Mesenchymal stem cell (in vitro differentiated cells and primary cell): ENCODE data around the gene FCF1.
A peak's percentile ranks its signal among the peaks of the same experiment; 100 is the strongest.

Source experiments
- DNase-seq: peaks from one replicate; pipeline ENCODE4 v3.0.0-alpha.2; 2013
- H2AFZ ChIP-seq: one replicate; pipeline ENCODE4 v1.6.1; 2013; ENCODE audit warnings: low read depth, mild to moderate bottlenecking, control low read depth, inconsistent platforms, low read length, moderate library complexity
- H2AK5ac ChIP-seq: 2 replicates; pipeline ENCODE4 v1.6.1; 2013; ENCODE audit warnings: low read length, moderate library complexity, mild to moderate bottlenecking, inconsistent platforms; ENCODE audit not compliant: severe bottlenecking
- H2BK120ac ChIP-seq: one replicate; pipeline ENCODE4 v1.6.1; 2013; ENCODE audit warnings: low read depth, mild to moderate bottlenecking, inconsistent platforms, low read length, moderate library complexity
- H2BK12ac ChIP-seq, 2 experiments: one replicate each; pipeline ENCODE4 v1.6.1; 2013; ENCODE audit warnings: inconsistent platforms in 2 of 2, low read length in 2 of 2, mild to moderate bottlenecking in 2 of 2, moderate library complexity in 2 of 2, control low read depth in 1 of 2
- H2BK15ac ChIP-seq: one replicate; pipeline ENCODE4 v1.6.1; 2013; ENCODE audit warnings: mild to moderate bottlenecking, low read depth, inconsistent platforms; ENCODE audit not compliant: poor library complexity, severe bottlenecking
- H2BK5ac ChIP-seq: 2 replicates; pipeline ENCODE4 v1.6.1; 2013; ENCODE audit warnings: low read depth, mild to moderate bottlenecking, low read length, control low read depth, inconsistent platforms; ENCODE audit not compliant: poor library complexity, severe bottlenecking
- H3K14ac ChIP-seq, 2 experiments: one replicate each; pipeline ENCODE4 v1.6.1; 2013; ENCODE audit warnings: inconsistent platforms in 2 of 2, low read length in 2 of 2, control low read depth in 1 of 2, mild to moderate bottlenecking in 1 of 2, moderate library complexity in 1 of 2
- H3K18ac ChIP-seq, 2 experiments: one replicate each; pipeline ENCODE4 v1.6.1; 2013; ENCODE audit warnings: inconsistent platforms in 2 of 2, low read length in 2 of 2, control low read depth in 1 of 2, low read depth in 1 of 2, mild to moderate bottlenecking in 1 of 2
- H3K23ac ChIP-seq, 2 experiments: one replicate each; pipeline ENCODE4 v1.6.1; 2013; ENCODE audit warnings: inconsistent platforms in 2 of 2, low read length in 2 of 2, mild to moderate bottlenecking in 2 of 2, moderate library complexity in 2 of 2, control low read depth in 1 of 2
- H3K27ac ChIP-seq: 2 replicates; pipeline ENCODE4 v1.5.1; 2013; ENCODE audit warnings: mild to moderate bottlenecking, moderate library complexity, low read length, control low read depth, inconsistent platforms; ENCODE audit not compliant: poor library complexity, severe bottlenecking
- H3K27me3 ChIP-seq, 2 experiments: 2 replicates each; pipeline versions ENCODE4 v1.6.1 to v1.7.0; 2013; ENCODE audit warnings: low read length in 2 of 2, mild to moderate bottlenecking in 2 of 2, moderate library complexity in 2 of 2, control low read depth in 1 of 2, inconsistent platforms in 1 of 2; ENCODE audit not compliant: control insufficient read depth in 1 of 2, insufficient read depth in 1 of 2
- H3K36me3 ChIP-seq, 2 experiments: 2 replicates each; pipeline versions ENCODE4 v1.6.1 to v1.7.0; 2013; ENCODE audit warnings: low read length in 2 of 2, control low read depth in 1 of 2, inconsistent platforms in 1 of 2, low read depth in 1 of 2, mild to moderate bottlenecking in 1 of 2; ENCODE audit not compliant: insufficient read depth in 2 of 2, control insufficient read depth in 1 of 2
- H3K4ac ChIP-seq, 2 experiments: one replicate each; pipeline ENCODE4 v1.6.1; 2013; ENCODE audit warnings: inconsistent platforms in 2 of 2, low read length in 2 of 2, mild to moderate bottlenecking in 2 of 2, moderate library complexity in 2 of 2, control low read depth in 1 of 2, low read depth in 1 of 2
- H3K4me1 ChIP-seq: 2 replicates; pipeline ENCODE4 v1.6.1; 2013; ENCODE audit warnings: low read depth, low read length, control low read depth; ENCODE audit not compliant: control insufficient read depth, insufficient read depth
- H3K4me2 ChIP-seq: 2 replicates; pipeline ENCODE4 v1.6.1; 2013; ENCODE audit warnings: low read length, mild to moderate bottlenecking, inconsistent platforms; ENCODE audit not compliant: poor library complexity, severe bottlenecking
- H3K4me3 ChIP-seq, 2 experiments: 2 replicates each; pipeline versions ENCODE4 v1.5.1 to v1.7.0; 2013; ENCODE audit warnings: low read length in 2 of 2, mild to moderate bottlenecking in 2 of 2, control low read depth in 1 of 2, low read depth in 1 of 2; ENCODE audit not compliant: insufficient read depth in 1 of 2
- H3K79me1 ChIP-seq: replicated peaks from 2 replicates; pipeline ENCODE4 v1.6.1; 2013; ENCODE audit warnings: mild to moderate bottlenecking, control low read depth, low read length, inconsistent platforms; ENCODE audit not compliant: poor library complexity, severe bottlenecking
- H3K9ac ChIP-seq: 2 replicates; pipeline ENCODE4 v1.7.0; 2013; ENCODE audit warnings: mild to moderate bottlenecking, low read length, moderate library complexity
- H3K9me3 ChIP-seq: 2 replicates; pipeline ENCODE4 v1.7.0; 2013; ENCODE audit warnings: mild to moderate bottlenecking, low read length; ENCODE audit not compliant: control insufficient read depth
- H4K8ac ChIP-seq: one replicate; pipeline ENCODE4 v1.6.1; 2013; ENCODE audit warnings: inconsistent platforms, mild to moderate bottlenecking, low read length, moderate library complexity
- H4K91ac ChIP-seq: one replicate; pipeline ENCODE4 v1.6.1; 2013; ENCODE audit warnings: mild to moderate bottlenecking, low read length, inconsistent platforms
- WGBS: methylation state at CpG from one replicate; pipeline ENCODE4 v1.1.7; 2013; ENCODE audit warnings: mixed read lengths; 5-methylcytosine and 5-hydroxymethylcytosine counted together

FCF1 gene

GRCh38 chr14:74733221-74733620, 20.3 kb downstream of the FCF1 start:
- Histone ChIP-seq H2BK12ac (no peak overlapping the region), H2AK5ac (no peak overlapping the region), H4K8ac (no peak overlapping the region), H4K91ac (no peak overlapping the region), H3K27me3 (no peaks in the 10 kb centered on the region), H2AFZ (no peak overlapping the region), H3K9me3 (no peaks in the 10 kb centered on the region), H3K4me3 (no peak overlapping the region), H3K18ac (no peak overlapping the region), H3K14ac (no peak overlapping the region), H2BK5ac (no peak overlapping the region), H2BK15ac (no peak overlapping the region), H3K23ac (no peak overlapping the region), H3K9ac (no peak overlapping the region), H3K36me3 (peaks cover 11 to 51% of the 10 kb centered on the region in 2 experiments), H3K4me1 (peaks cover 4% of the 10 kb centered on the region), H3K27ac (no peak overlapping the region), H3K4ac (no peak overlapping the region), H3K4me2 (no peak overlapping the region), H3K79me1 (peaks cover 8% of the 10 kb centered on the region), H2BK120ac (no peak overlapping the region)
- 99% methylated on average over 3 of the region's 3 CpGs for WGBS
- no peak for DNase-seq

- WGBS = 100% methylated on average over 1 of the region's 4 CpGs
Observed at GRCh38 chr14:74735125-74735524, 22.2 kb downstream of the FCF1 start.

GRCh38 chr14:74737753-74738325, 24.9 kb downstream of the FCF1 start:
- 100% methylated on average over 1 of the region's 4 CpGs for WGBS
- H3K4me3 ChIP-seq = no peak overlapping the region

More at GRCh38 chr14:74735125-74735524, 22.2 kb downstream of the FCF1 start:
- H2BK120ac ChIP-seq = no peak overlapping the region
- no peak overlapping the region for H2AFZ ChIP-seq
- H3K4me3 ChIP-seq = no peak overlapping the region
- H3K18ac ChIP-seq = no peak overlapping the region
- H3K27ac ChIP-seq = peak overlapping the region; percentile 54
- no peak overlapping the region for H2BK5ac ChIP-seq
- H3K36me3 ChIP-seq = peaks cover 14 to 64% of the 10 kb centered on the region in 2 experiments
- H3K14ac ChIP-seq = no peak overlapping the region
- peaks cover 4% of the 10 kb centered on the region for H3K4me1 ChIP-seq
- no peak overlapping the region for H3K4me2 ChIP-seq
- no peak overlapping the region for H3K9ac ChIP-seq
- H3K23ac ChIP-seq = no peak overlapping the region
- H3K27me3 ChIP-seq = no peaks in the 10 kb centered on the region
- peaks cover 7% of the 10 kb centered on the region for H3K79me1 ChIP-seq
- H2BK15ac ChIP-seq = no peak overlapping the region
- H3K4ac ChIP-seq = no peak overlapping the region
- peaks cover 6% of the 10 kb centered on the region for H3K9me3 ChIP-seq
- no peak overlapping the region for H4K8ac ChIP-seq
- H2AK5ac ChIP-seq = no peak overlapping the region
- no peak for DNase-seq
- no peak overlapping the region for H2BK12ac ChIP-seq
- no peak overlapping the region for H4K91ac ChIP-seq

GRCh38 chr14:74739293-74740030, 26.5 kb downstream of the FCF1 start:
- Histone ChIP-seq H3K14ac (no peak overlapping the region), H4K91ac (no peak overlapping the region), H2BK15ac (no peak overlapping the region), H2AK5ac (no peak overlapping the region), H2AFZ (no peak overlapping the region), H2BK12ac (no peak overlapping the region), H2BK120ac (no peak overlapping the region), H3K36me3 (peaks cover 11 to 36% of the 10 kb centered on the region in 2 experiments), H3K9ac (no peak overlapping the region), H3K27me3 (no peaks in the 10 kb centered on the region), H3K9me3 (peaks cover 6% of the 10 kb centered on the region), H3K27ac (no peak overlapping the region), H3K18ac (no peak overlapping the region), H3K79me1 (no peaks in the 10 kb centered on the region), H3K4me1 (peaks cover 4% of the 10 kb centered on the region), H2BK5ac (no peak overlapping the region), H4K8ac (no peak overlapping the region), H3K4me2 (no peak overlapping the region), H3K4ac (no peak overlapping the region), H3K4me3 (no peak overlapping the region), H3K23ac (no peak overlapping the region)
- 86% methylated on average over 8 of the region's 8 CpGs for WGBS
- DNase-seq = no peak

More at GRCh38 chr14:74737753-74738325, 24.9 kb downstream of the FCF1 start:
- Histone ChIP-seq H3K14ac (no peak overlapping the region), H3K9ac (no peak overlapping the region), H2AFZ (no peak overlapping the region), H3K27ac (no peak overlapping the region), H2BK15ac (no peak overlapping the region), H3K79me1 (no peaks in the 10 kb centered on the region), H3K23ac (no peak overlapping the region), H2BK12ac (no peak overlapping the region), H3K9me3 (peaks cover 6% of the 10 kb centered on the region), H3K36me3 (peaks cover 14 to 51% of the 10 kb centered on the region in 2 experiments), H4K91ac (no peak overlapping the region), H3K18ac (no peak overlapping the region), H2BK120ac (no peak overlapping the region), H3K27me3 (no peaks in the 10 kb centered on the region), H3K4me1 (peaks cover 4% of the 10 kb centered on the region), H4K8ac (no peak overlapping the region), H2BK5ac (no peak overlapping the region), H2AK5ac (no peak overlapping the region), H3K4ac (no peak overlapping the region), H3K4me2 (no peak overlapping the region)
- peak; percentile 20 for DNase-seq
